GM21737 (cell line): ENCODE measurements around the gene TM4SF4.
A peak's percentile ranks its signal among the peaks of the same experiment; 100 is the strongest.

Source experiments
- ATAC-seq: cut with Tn5 transposase; IDR thresholded peaks from one replicate; pipeline ENCODE4 v1.9.1; 2021; ENCODE audit warnings: mild to moderate bottlenecking, moderate library complexity; ENCODE audit not compliant: unreplicated experiment

Gene TM4SF4

GRCh38 chr3:149454746-149455145 is 19.8 kb upstream of the TM4SF4 start:
- ATAC-seq: no peak

GRCh38 chr3:149455366-149455765 is 19.1 kb upstream of the TM4SF4 start:
- no peak for ATAC-seq

GRCh38 chr3:149455989-149456388 is 18.5 kb upstream of the TM4SF4 start:
- ATAC-seq: no peak

GRCh38 chr3:149459491-149460059 is 14.9 kb upstream of the TM4SF4 start:
- no peak for ATAC-seq

GRCh38 chr3:149460117-149460516 is 14.4 kb upstream of the TM4SF4 start:
- no peak for ATAC-seq

GRCh38 chr3:149462051-149462450 is 12.4 kb upstream of the TM4SF4 start:
- ATAC-seq: no peak

- no peak for ATAC-seq
These were observed 11.9 kb upstream of the TM4SF4 start for GRCh38 chr3:149462581-149463011.

- ATAC-seq: no peak
These were observed 10.6 kb upstream of the TM4SF4 start for GRCh38 chr3:149463921-149464320.

GRCh38 chr3:149464542-149465328 is 9.8 kb upstream of the TM4SF4 start:
- no peak for ATAC-seq

- ATAC-seq: no peak
These were observed 9.1 kb upstream of the TM4SF4 start for GRCh38 chr3:149465351-149465883.

- ATAC-seq: no peak
These were observed 8.3 kb upstream of the TM4SF4 start for GRCh38 chr3:149466192-149466591.

GRCh38 chr3:149468504-149469212 is 5.8 kb upstream of the TM4SF4 start:
- peak; percentile 89 for ATAC-seq

- no peak for ATAC-seq
These were observed 4.1 kb upstream of the TM4SF4 start for GRCh38 chr3:149470381-149470780.

- ATAC-seq: no peak
These were observed 2.3 kb upstream of the TM4SF4 start for GRCh38 chr3:149472030-149472797.

GRCh38 chr3:149473357-149474249 is 894 bp upstream of the TM4SF4 start:
- ATAC-seq: no peak

GRCh38 chr3:149475451-149476060 is 1.1 kb downstream of the TM4SF4 start:
- no peak for ATAC-seq

GRCh38 chr3:149476225-149476624 is 1.7 kb downstream of the TM4SF4 start:
- no peak for ATAC-seq

GRCh38 chr3:149479621-149480325 is 5.3 kb downstream of the TM4SF4 start:
- no peak for ATAC-seq
